Endothelial cell of umbilical vein (primary cell): ENCODE measurements around the gene PTGDR2. TPM values are rescaled to one million over a fixed set of nuclear protein-coding genes. Genes with fewer than 3 reads are reported as not detected.
A peak's percentile ranks its signal among the peaks of the same experiment; 100 is the strongest.

Experiments used
- BruUV-seq: library from RNA; stranded (reverse); fragments of 400-500 nt; replicated peaks from 2 replicates; lab custom pipeline; 2021; lab: Mats Ljungman, UMichigan
- CTCF ChIA-PET: fragments of 300-600, 350-600 bp; sonication (Branson Sonifier 250); formaldehyde crosslinking; loops from one replicate; lab custom pipeline; 2021; ENCODE audit warnings: antibody characterized with exemption, inconsistent platforms; lab: Charles Lee
- POLR2A ChIA-PET: fragments of 300-600, 350-600 bp; sonication (Branson Sonifier 250); formaldehyde crosslinking; loops from one replicate; lab custom pipeline; 2021; ENCODE audit warnings: antibody characterized with exemption, inconsistent platforms; lab: Charles Lee
- DNase-seq: peaks from one replicate; pipeline ENCODE4 v3.0.0-alpha.2; 2011; ENCODE audit warnings: low read depth, low spot score
- FAIRE-seq: peaks from 2 replicates; lab custom pipeline; 2011; peaks lifted over from hg19 to GRCh38; lab: Jason Lieb, UNC
- H2AFZ ChIP-seq: 2 replicates; pipeline ENCODE4 v1.6.0; 2012; ENCODE audit warnings: low read depth, low read length, control low read depth, inconsistent platforms
- H3K27ac ChIP-seq: 2 replicates; pipeline ENCODE4 v1.5.1; 2011; ENCODE audit warnings: low read depth, mild to moderate bottlenecking, control low read depth, low read length, moderate library complexity; ENCODE audit not compliant: insufficient read depth
- H3K27me3 ChIP-seq, 2 experiments: 2 replicates each; pipeline versions ENCODE4 v1.6.0 to v1.6.1; 2011; ENCODE audit warnings: low read length in 2 of 2, mixed read lengths in 1 of 2; ENCODE audit not compliant: control insufficient read depth in 2 of 2, insufficient read depth in 2 of 2
- H3K36me3 ChIP-seq, 2 experiments: 2 replicates in 1 of 2; 3 replicates in 1 of 2; pipeline ENCODE4 v1.5.1; 2011; ENCODE audit warnings: low read length in 2 of 2, mild to moderate bottlenecking in 1 of 2, moderate library complexity in 1 of 2; ENCODE audit not compliant: control insufficient read depth in 2 of 2, insufficient read depth in 2 of 2; ENCODE audit errors: extremely low read depth in 1 of 2
- H3K4me1 ChIP-seq: 3 replicates; pipeline ENCODE4 v1.5.1; 2011; ENCODE audit warnings: mild to moderate bottlenecking, low read length; ENCODE audit not compliant: control insufficient read depth, insufficient read depth; ENCODE audit errors: extremely low read depth
- H3K4me2 ChIP-seq: 2 replicates; pipeline ENCODE4 v1.6.1; 2011; ENCODE audit warnings: low read length, control low read depth, mixed read lengths; ENCODE audit not compliant: insufficient read depth
- H3K4me3 ChIP-seq, 3 experiments: fragments of 200-600 bp in 1 of 3; sonication (generic), shearing (Covaris generic) in 1 of 3; replicated peaks in 1 of 3; 2 replicates each; pipeline ENCODE4 v1.5.1; 2011 to 2016; ENCODE audit warnings: control low read depth in 3 of 3, low read length in 3 of 3, mild to moderate bottlenecking in 2 of 3, inconsistent platforms in 1 of 3, low read depth in 1 of 3, moderate library complexity in 1 of 3; ENCODE audit not compliant: insufficient read depth in 1 of 3
- H3K79me2 ChIP-seq: 2 replicates; pipeline ENCODE4 v1.6.0; 2012; ENCODE audit warnings: low read length, inconsistent platforms; ENCODE audit not compliant: control insufficient read depth, insufficient read depth
- H3K9ac ChIP-seq: replicated peaks from 2 replicates; pipeline ENCODE3; 2011; ENCODE audit warnings: low read length, control low read depth; ENCODE audit not compliant: insufficient read depth; ENCODE audit errors: extremely low read depth
- H3K9me1 ChIP-seq: replicated peaks from 3 replicates; pipeline ENCODE4 v1.6.0; 2011; ENCODE audit warnings: mild to moderate bottlenecking, low read length; ENCODE audit not compliant: control insufficient read depth, insufficient read depth; ENCODE audit errors: extremely low read depth
- H3K9me3 ChIP-seq: replicated peaks from 2 replicates; pipeline ENCODE4 v1.5.1; 2012; ENCODE audit warnings: low read length, inconsistent platforms; ENCODE audit not compliant: control insufficient read depth, insufficient read depth
- H4K20me1 ChIP-seq: replicated peaks from 2 replicates; pipeline ENCODE3; 2011; ENCODE audit warnings: mild to moderate bottlenecking, low read length; ENCODE audit not compliant: control insufficient read depth, insufficient read depth; ENCODE audit errors: extremely low read depth
- EZH2 ChIP-seq: IDR thresholded peaks from 2 replicates; pipeline ENCODE4 v1.6.1; 2012; ENCODE audit warnings: borderline replicate concordance, low read depth, mild to moderate bottlenecking, moderate library complexity, low read length, inconsistent platforms; ENCODE audit not compliant: severe bottlenecking
- GATA2 ChIP-seq: IDR thresholded peaks from 2 replicates; pipeline ENCODE4 v1.7.0; 2011; ENCODE audit warnings: low read depth, mild to moderate bottlenecking, moderate library complexity, mixed read lengths, low read length; ENCODE audit not compliant: insufficient read length, insufficient read depth
- POLR2AphosphoS5 ChIP-seq: IDR thresholded peaks from 2 replicates; pipeline ENCODE4 v1.6.1; 2012; ENCODE audit warnings: low read depth, mild to moderate bottlenecking, control low read depth, low read length, moderate library complexity; ENCODE audit not compliant: insufficient read depth
- dilution Hi-C: fragments of 300-500 bp; cut with MboI; formaldehyde crosslinking; loops from one replicate; pipeline ENCODE4 v1.15.0; 2019; ENCODE audit warnings: low sequenced_read_pairs; ENCODE audit not compliant: extremely low pct_ligation_motif_present
- intact Hi-C: fragments of 100-400 bp; cut with micrococcal nuclease; formaldehyde crosslinking; loops from one replicate; pipeline ENCODE4 v1.10.0; 2022
- polyA plus RNA-seq, 4 experiments: library from polyadenylated mRNA; depleted of rRNA in 3 of 4; stranded (reverse) in 3 of 4; unstranded in 1 of 4; fragments of >200 nt; gene quantifications; 2 replicates each; pipeline versions ENCODE4 v1.2.1 to v1.2.3, GENCODE V29; 2011 to 2012; ENCODE audit warnings: missing spikeins in 1 of 4
- total RNA-seq: library from RNA; stranded (reverse); gene quantifications from 2 replicates; pipeline ENCODE4 v1.2.3, GENCODE V29; 2021

PTGDR2 gene
- total and polyA plus RNA-seq, 2 donors (not counting 3 experiments of a cell fraction or from before 2014, with no cell fraction given), result 0.15 TPM; not detected in 1

DNA sequence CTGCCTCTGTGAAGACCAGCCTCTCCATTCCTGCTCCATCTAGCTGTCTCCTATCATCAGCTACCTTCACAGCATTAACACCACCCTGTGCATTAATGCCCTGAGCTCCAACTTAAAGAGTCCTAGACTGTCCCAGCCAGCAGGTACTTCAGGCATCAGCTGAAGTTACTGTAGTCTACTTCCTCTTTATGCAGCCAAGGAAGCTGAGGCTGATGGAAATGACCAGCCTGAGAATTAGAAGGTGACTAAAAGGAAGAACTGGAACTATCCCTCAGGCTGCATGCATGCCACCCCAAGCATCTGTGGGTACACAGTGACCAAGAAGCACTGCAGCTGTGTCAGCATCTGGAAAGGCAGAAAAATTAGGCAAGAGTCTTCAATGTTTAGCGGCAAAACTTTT, 42.4 kb downstream of the PTGDR2 start:
- no TSS peak for BruUV-seq
- TF ChIP-seq GATA2, result no peak
- dilution Hi-C loops (no loop called here), intact Hi-C loops (no loop called here)
- Histone ChIP-seq H3K36me3 (no peaks in the 10 kb centered on the region), H3K27ac (no peak overlapping the region), H4K20me1 (no peaks in the 10 kb centered on the region), H3K9ac (no peak overlapping the region), H3K4me1 (peaks cover 12% of the 10 kb centered on the region), H2AFZ (no peak overlapping the region), H3K27me3 (no peaks in the 10 kb centered on the region), H3K79me2 (no peaks in the 10 kb centered on the region), H3K4me3 (no peak overlapping the region), H3K9me1 (no peaks in the 10 kb centered on the region), H3K9me3 (no peaks in the 10 kb centered on the region), H3K4me2 (no peak overlapping the region)
- POLR2A ChIA-PET, result no interaction called here
- DNase-seq (no peak), FAIRE-seq (no peak)
- CTCF ChIA-PET, result interaction anchor here (1.1 to 2.6 kb wide), 4 partner anchors 11 to 86 kb away, joined by 3 to 13 read pairs (median 5); no protein-coding TSS in a partner anchor

DNA sequence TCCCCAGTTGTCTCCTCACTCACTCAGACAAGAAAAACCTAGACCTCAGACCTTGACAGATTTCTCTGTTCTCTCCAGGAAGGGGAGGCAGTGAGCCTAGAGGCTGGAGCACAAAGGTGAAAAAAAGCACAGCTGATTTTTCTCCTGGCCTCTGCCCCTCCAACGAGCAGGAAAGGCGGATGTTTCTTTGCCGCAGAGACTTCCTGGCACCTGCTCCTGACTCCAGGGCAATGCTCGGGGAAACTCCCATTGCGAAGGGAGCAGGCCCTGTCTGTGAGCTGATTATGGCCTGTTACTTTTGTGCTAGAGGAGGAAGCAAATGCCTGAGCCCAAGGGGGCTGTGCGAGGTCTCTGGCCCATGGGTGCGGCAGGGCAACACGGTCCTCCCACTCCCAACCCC, 45.2 kb downstream of the PTGDR2 start:
- DNase-seq (peak; percentile 82), FAIRE-seq (peak; percentile 96)
- H3K4me3 ChIP-seq, result no peak overlapping the region
- dilution Hi-C loops (no loop called here), intact Hi-C loops (loop anchor here (1.0 kb wide), 2 partner anchors 23 to 25 kb away; no protein-coding TSS in a partner anchor)
- H3K79me2 ChIP-seq, result no peaks in the 10 kb centered on the region
- H2AFZ ChIP-seq, result peak overlapping the region; percentile 59
- H3K4me2 ChIP-seq, result no peak overlapping the region
- peaks cover 12% of the 10 kb centered on the region for H3K4me1 ChIP-seq
- H3K36me3 ChIP-seq, result no peaks in the 10 kb centered on the region
- no TSS peak for BruUV-seq
- peak overlapping the region; percentile 44 for H3K27ac ChIP-seq
- H4K20me1 ChIP-seq, result no peaks in the 10 kb centered on the region
- ChIA-PET CTCF (interaction anchor here (0.7 to 1.4 kb wide), 3 partner anchors 8 to 89 kb away, joined by 3 to 17 read pairs (median 4); no protein-coding TSS in a partner anchor), POLR2A (no interaction called here)
- no peaks in the 10 kb centered on the region for H3K9me1 ChIP-seq
- no peaks in the 10 kb centered on the region for H3K27me3 ChIP-seq
- no peaks in the 10 kb centered on the region for H3K9me3 ChIP-seq
- no peak overlapping the region for H3K9ac ChIP-seq
- no peak for TF ChIP-seq EZH2
- peak; percentile 40 for TF ChIP-seq POLR2AphosphoS5
